ENCODE results near the gene UQCC3.
"Not testable (repeated sequence)": the region's sequence is repeated elsewhere in the genome, so short reads cannot be mapped to it uniquely, and the experiment has no call there.

UQCC3 gene

DNA sequence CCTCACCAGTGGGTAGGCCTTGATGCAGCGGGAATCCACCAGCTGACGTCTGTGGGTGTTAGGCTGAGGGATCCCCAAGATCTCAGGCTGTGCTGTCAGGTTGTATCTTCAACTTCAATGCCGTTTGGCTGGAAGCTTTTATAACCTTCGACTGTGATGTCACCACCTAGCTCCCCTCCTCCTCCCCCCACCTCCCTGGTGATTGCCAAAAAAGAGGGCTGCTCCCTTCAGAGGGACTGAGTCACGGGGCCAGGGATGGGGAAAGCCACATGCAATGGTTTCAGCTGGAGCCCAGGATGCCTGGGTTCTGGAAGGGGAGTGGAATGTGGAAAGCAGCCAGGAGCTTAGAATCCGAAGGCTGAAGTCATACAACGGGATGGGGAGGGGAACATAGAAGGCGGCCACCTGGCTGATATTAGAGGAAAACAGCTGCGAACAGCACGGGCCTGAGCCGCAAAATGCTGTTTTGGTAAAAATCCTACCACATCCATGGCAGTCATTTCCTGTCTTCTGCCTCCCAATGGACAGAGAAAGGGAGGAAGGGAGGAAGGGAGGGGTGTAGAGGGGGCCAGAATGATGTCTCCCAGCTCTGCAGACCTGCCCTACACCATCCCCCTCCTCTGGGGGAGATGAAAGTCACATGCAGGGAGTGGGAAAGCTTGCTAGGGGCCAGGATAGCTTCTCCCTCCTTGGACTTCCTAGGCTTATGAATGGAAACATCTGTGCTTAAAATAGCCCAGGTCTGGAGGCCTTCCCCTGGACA lies 18.1 kb downstream of the UQCC3 start, which contains the start of gene LRRN4CL:
TSS of gene LRRN4CL (minus strand) at position 110 of the 763 bp plus-strand sequence. CDS start 1,022 bp downstream, outside the sequence.
- Histone ChIP-seq H3K36me3 (no peaks in the 10 kb centered on the region; the same call in none of the 2 replicates), H3K9me3 (no peaks in the 10 kb centered on the region), H3K4me1 (no peaks in the 10 kb centered on the region), H3K4me3 (ENCODE audit: low read depth, low read length) (no peak within 1 kb of the TSS), H3K27me3 (no peaks in the 10 kb centered on the region)
- DNase-seq = no peak
- TF ChIP-seq, protein P1, sequence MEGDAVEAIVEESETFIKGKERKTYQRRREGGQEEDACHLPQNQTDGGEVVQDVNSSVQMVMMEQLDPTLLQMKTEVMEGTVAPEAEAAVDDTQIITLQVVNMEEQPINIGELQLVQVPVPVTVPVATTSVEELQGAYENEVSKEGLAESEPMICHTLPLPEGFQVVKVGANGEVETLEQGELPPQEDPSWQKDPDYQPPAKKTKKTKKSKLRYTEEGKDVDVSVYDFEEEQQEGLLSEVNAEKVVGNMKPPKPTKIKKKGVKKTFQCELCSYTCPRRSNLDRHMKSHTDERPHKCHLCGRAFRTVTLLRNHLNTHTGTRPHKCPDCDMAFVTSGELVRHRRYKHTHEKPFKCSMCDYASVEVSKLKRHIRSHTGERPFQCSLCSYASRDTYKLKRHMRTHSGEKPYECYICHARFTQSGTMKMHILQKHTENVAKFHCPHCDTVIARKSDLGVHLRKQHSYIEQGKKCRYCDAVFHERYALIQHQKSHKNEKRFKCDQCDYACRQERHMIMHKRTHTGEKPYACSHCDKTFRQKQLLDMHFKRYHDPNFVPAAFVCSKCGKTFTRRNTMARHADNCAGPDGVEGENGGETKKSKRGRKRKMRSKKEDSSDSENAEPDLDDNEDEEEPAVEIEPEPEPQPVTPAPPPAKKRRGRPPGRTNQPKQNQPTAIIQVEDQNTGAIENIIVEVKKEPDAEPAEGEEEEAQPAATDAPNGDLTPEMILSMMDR (IDR thresholded peaks at IDR 0.05; ENCODE audit: low read depth, low read length) = no peak

DNA sequence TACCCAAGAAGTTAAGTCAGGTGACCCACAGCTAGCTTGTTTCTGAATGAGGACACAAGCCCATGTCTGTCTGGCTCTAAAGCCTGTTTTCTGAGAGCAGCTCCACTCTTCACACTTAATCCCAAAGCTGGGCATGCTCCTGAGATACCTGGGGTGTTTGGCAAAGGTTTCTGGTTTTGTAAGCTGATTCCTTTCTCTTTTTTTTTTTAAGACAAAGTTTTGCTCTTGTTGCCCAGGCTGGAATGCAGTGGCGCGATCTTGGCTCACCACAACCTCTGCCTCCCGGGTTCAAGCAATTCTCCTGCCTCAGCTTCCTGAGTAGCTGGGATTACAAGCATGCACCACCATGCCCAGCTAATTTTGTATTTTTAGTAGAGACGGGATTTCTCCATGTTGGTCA lies 22.2 kb downstream of the UQCC3 start:
- not testable (repeated sequence) for H3K36me3 ChIP-seq; DNase-seq; H3K4me1 ChIP-seq; H3K27me3 ChIP-seq; H3K9me3 ChIP-seq; H3K4me3 ChIP-seq (ENCODE audit: low read depth, low read length)

DNA sequence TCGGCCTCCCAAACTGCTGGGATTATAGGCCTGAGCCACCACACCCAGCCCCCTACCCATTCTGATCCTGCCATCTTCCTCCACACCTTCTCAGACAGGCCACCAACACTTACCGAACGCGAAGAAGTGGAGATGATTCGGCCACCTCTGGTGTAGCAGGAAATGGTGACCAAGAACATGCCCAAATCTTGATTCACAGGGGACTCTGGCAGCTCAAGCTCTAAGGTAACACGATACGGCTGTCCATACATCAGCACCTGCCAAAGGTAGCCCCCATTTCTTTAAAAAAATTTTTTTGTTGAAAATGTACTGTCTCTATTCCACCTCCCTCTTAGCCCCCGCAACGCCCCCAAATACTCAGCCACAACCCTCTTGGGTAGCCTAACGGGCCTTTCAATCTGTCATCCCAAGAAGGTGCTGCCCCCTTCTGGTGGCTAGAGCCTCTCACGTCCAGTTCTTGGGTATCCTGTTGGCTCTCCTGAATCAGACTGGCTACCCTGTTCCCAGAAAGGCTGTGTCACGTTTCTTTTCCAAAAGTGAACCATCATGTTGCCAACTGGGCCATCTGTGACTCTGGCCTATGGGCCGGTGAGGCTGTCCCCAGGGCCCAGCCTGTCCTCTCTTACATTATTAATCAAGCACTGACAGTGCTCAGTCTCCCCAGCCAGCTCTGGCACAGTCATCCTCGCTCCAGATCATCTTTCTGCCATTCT lies 23.1 kb downstream of the UQCC3 start:
- Histone ChIP-seq H3K4me1 (no peaks in the 10 kb centered on the region), H3K9me3 (no peaks in the 10 kb centered on the region), H3K36me3 (no peaks in the 10 kb centered on the region; the same call in none of the 2 replicates), H3K4me3 (ENCODE audit: low read depth, low read length) (no peak overlapping the region), H3K27me3 (no peaks in the 10 kb centered on the region)
- TF ChIP-seq, protein P1 (IDR thresholded peaks at IDR 0.05; ENCODE audit: low read depth, low read length) = peak; percentile 78
- peak; percentile 72 for DNase-seq

DNA sequence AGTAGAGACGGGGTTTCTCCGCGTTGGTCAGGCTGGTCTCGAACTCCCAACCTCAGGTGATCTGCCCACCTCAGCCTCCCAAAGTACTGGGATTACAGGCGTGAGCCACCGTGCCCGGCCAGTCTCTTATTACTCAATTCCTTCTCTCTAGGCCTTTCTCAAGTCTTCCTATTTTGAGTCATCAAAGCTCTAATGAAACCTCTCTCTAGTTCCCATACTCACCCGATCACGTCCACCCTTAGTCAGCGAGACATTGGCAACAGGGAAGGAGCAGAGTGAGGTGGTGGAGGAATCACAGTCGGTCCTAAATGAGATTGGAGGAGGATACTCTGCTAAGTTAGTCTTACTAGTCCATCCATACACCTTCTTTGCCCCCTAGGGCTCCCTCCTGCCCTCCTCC lies 30.8 kb downstream of the UQCC3 start:
- DNase-seq = no peak
- TF ChIP-seq, protein P1 (IDR thresholded peaks at IDR 0.05; ENCODE audit: low read depth, low read length) = no peak
- Histone ChIP-seq H3K36me3 (peaks cover 3% of the 10 kb centered on the region; the same call in 1 of the 2 replicates), H3K4me3 (ENCODE audit: low read depth, low read length) (no peak overlapping the region), H3K9me3 (no peaks in the 10 kb centered on the region), H3K4me1 (no peaks in the 10 kb centered on the region; the same call in 1 of the 2 replicates), H3K27me3 (no peaks in the 10 kb centered on the region)

DNA sequence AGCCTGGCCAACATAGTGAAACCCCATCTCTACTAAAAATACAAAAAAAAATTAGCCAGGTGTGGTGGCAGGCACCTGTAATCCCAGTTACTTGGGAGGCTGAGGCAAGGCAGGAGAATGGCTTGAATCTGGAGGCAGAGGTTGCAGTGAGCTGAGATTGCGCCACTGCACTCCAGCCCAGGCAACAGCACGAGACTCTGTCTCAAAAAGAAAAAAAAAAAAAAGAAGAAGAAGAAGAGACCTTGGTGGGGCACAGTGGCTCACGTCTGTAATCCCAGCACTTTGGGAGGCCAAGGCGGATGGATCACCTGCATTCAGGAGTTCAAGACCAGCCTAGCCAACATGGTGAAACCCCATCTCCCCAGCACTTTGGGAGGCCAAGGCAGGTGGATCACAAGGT lies 32.4 kb downstream of the UQCC3 start:
- H3K27me3 ChIP-seq; H3K9me3 ChIP-seq; H3K4me3 ChIP-seq (ENCODE audit: low read depth, low read length); H3K4me1 ChIP-seq; DNase-seq; H3K36me3 ChIP-seq: not testable (repeated sequence)

DNA sequence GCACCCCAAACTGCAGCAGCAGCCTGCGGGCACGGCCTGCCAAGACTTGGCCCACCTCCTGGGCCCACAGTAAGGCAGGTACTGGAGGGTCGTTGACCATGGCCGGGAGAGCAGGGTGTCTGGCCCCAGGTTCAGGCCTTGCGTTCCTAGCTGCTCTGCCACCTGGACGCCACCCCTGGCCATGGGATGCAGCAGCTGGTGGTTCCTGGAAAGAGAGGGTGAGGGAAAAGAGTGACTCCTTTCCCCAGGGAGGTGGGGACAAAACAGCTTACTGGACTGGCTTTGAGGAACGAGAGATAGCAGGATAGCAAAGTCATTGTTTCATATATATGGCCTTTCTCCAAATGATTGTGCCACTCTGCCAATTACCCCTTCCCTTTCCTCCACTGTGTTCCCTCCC lies 33.9 kb downstream of the UQCC3 start:
- no peaks in the 10 kb centered on the region for H3K27me3 ChIP-seq
- DNase-seq = peak; percentile 24

More for the DNA sequence above, 33.9 kb downstream of the UQCC3 start:
- Histone ChIP-seq H3K4me3 (ENCODE audit: low read depth, low read length) (peak overlapping the region; percentile 74), H3K4me1 (peaks cover 8% of the 10 kb centered on the region), H3K9me3 (no peaks in the 10 kb centered on the region), H3K36me3 (peaks cover 12% of the 10 kb centered on the region)
- TF ChIP-seq, protein P1 (IDR thresholded peaks at IDR 0.05; ENCODE audit: low read depth, low read length) = no peak
